Urothelium cell line (cell line): ENCODE data around the gene KRTAP10-1.

Experiments
- DNase-seq: peaks from one replicate; pipeline ENCODE4 v3.0.0; 2011; ENCODE audit warnings: low spot score, mixed read lengths
- FAIRE-seq: peaks from 2 replicates; lab custom pipeline; 2011; peaks lifted over from hg19 to GRCh38; lab: Jason Lieb, UNC

The KRTAP10-1 gene

DNA sequence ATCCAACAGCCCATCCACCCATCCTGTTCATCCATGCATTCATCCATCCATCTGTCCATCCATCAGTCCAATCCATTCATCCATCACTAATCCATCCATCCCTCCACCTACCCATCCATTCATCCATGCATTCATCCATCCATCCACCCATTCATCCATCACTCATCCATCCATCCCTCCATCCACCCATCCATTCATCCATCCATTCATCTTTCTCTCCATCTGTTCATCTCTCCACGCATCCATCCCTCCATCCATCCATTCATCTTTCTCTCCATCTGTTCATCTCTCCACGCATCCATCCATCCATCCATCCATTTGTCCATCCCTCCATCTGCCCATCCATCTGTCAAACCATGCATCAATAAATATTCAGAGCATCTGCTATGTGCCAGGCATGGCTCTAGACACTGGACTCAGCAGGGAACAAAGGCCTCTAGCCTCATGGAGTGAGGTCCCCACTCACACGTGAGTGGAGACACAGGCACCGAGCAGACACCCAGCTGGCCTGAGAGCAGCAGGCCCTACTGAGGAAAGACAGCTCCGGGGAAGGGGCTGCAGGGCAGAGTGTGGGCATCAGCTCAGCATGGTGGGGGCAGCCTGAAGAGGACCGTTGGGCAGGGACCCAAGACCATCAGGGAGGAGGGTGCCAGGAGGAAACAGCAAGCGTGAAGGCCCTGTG, 9.6 kb downstream of the KRTAP10-1 start:
- DNase-seq (no peak), FAIRE-seq (peak; percentile 66)

DNA sequence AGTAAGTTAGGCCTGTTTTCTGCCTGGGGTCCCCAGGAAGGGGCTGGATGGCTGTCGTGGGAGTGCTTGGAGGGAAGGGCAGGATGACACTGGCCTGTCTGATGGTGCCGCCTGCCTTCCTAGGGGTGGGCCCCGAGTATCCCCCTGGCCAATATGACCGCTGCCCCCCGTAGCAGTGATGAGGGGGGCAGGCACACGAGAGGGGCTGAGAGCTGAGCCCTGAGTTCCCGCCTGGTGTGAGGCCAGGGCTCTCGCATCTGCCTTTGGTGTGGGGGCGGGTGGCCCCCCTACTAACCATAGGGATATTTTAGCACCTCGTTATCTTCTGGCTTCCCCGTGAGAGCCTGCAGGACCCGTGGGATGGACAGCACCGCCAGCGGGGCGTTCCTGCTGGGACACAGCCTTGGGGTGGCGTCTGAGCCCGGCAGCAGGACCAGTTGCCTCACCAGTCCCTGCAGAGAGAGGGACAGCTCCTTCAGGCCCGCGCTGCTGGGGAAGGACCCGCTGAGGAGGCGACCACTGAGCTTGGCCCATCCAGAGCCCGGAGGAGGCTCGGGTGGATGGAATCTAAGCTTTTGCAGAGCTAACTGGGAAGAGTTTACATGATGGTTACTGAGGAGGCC, 10.4 kb downstream of the KRTAP10-1 start:
- FAIRE-seq (no peak), DNase-seq (no peak)

DNA sequence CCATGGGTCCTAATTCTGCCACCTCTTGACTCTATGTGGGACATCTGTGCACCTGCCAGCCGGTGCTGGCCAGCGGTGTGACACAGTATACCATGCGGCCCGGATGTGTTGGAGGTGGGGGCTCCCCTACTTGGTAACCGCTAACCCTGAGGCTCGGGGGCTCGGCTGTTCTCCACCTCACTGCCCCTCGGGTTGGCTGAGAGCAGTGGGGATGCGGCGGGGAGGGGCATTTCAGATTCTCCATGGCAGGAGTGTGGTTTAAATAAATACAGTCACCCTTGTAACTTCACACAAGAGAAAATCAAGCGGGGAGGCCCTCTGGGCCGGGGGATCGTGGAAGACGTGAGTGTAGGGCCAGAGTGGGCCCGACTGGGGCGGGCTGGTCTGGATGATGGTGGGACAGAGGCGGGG, 11.0 kb downstream of the KRTAP10-1 start:
- FAIRE-seq (no peak), DNase-seq (no peak)

DNA sequence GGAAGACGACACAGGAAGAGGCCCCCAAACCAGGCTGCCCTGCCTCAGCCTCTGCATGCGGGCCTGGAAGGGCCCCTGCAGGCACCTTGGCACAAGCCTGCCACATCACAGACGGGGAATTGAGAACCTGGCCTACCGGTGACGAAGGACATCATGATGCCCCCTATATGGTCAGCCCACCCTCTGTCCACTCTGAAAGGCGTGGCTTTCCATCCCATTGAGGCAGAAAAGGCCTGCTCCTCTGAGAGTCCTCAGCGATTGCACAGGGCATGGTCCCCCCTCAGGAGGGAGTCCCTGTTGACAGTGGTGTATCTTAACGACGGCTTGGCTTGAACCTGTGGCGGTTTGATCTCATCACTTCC, 11.4 kb downstream of the KRTAP10-1 start:
- no peak for FAIRE-seq
- no peak for DNase-seq

DNA sequence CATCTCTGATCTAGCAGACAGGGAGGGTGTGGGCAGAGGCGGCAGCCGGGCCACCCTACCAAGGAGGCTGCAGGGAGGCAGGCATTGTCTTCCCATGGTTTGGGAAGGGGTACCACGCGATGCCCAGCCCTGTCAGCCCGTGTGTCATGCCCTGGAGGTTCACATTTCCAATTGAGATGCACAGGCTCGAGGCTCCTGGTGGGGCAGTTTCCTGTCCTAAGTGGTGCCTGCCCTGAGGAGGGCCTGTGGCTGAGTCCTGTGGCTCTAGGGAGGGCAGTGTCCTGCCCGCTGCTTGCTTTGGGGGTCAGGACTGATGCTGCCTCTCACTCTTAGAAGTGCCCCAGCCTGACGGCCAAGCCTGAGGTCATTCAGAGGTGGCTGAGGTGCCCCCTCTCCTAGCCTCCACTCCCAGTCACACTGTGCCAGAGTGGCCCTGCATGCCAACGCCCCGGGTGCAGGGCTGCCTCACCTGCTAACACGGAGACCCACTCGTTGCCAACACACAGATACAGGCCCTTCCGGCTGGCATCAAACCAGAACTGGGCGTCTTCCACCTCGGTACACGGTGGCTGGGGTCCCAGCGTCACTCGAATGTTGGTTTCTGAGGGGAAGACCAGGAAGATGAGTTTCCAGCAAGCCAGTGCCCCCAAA, 11.9 kb downstream of the KRTAP10-1 start:
- FAIRE-seq (no peak), DNase-seq (no peak)

DNA sequence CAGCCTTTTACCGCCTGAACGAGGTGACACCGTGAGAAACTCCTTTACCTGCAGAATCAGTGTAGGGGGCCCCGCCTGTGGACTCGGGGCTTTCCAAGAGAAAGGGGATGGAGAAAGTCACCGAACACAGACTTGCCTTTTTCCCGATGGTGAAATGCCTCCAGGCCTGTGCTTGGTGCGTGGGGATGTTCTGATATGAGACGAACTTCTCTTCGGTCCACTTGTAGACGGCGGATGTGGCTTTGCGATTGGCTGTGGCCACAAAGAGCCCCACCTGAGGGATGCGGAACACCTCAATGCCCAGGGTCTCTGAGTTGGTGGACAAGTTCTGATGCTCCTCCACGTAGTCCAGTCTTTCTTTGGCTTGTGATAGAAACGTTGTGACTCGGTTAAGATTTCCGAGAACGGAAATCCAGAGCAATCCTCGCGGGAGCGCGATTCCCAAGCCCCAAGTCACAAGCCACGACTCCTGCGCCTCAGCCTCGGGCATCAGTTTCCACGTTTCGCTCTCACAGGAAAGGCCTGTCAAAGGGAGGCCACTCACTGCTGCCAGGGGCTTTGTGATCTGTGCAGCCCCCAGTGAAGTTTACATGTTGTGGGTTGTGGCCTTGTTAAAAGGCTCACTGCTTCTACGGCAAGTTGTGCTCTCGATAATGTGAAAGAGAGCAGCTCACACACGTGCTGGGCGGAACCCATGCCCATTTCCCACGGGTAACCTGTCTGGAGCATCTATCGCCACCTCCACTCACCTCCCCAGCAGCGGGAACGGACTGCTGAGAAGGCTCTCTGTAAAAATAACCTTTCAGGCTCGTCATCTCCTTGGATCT, 12.6 kb downstream of the KRTAP10-1 start:
- DNase-seq, result no peak
- no peak for FAIRE-seq

DNA sequence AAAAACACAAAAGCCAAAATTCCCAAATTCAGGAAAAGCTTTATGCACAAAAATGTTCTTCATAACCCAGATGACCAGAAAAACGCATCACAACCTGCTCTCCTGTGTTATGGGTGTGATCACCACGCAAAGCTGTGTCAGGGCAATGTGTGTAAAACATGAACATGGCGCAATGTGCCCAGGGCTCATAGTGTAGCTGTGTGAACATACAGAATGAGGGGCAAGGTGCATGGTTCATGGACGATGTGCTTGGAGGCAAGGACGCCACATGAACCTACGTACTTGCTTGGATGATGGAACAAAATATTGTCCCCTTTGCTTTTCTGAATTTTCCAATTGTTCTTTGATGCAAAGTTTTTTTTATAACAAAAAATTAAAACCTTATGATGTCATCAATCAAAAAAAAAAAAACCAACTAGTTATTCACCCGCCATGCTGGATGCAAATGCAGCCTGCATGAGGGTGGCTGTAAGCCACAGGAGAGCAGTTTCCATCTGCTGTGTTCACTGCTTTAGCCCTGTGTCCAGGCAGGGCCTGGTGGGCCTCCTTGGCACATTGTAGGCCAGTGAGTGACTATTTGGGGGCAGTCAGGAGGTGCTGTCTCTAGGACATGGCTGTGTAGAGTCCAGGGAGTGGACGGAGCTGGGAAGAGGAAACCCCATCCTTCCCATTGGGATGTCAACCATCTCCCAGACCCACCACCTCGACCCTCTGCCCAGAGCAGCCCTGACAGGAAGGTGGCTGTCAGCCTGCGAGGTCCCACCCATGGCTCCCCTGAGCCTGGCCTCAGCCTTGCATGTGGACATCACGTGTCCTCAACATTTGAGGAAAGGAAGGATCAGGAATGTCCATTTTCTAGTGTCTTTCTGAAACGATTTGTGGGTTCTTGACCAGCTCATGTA, 13.6 kb downstream of the KRTAP10-1 start:
- DNase-seq (no peak), FAIRE-seq (no peak)

DNA sequence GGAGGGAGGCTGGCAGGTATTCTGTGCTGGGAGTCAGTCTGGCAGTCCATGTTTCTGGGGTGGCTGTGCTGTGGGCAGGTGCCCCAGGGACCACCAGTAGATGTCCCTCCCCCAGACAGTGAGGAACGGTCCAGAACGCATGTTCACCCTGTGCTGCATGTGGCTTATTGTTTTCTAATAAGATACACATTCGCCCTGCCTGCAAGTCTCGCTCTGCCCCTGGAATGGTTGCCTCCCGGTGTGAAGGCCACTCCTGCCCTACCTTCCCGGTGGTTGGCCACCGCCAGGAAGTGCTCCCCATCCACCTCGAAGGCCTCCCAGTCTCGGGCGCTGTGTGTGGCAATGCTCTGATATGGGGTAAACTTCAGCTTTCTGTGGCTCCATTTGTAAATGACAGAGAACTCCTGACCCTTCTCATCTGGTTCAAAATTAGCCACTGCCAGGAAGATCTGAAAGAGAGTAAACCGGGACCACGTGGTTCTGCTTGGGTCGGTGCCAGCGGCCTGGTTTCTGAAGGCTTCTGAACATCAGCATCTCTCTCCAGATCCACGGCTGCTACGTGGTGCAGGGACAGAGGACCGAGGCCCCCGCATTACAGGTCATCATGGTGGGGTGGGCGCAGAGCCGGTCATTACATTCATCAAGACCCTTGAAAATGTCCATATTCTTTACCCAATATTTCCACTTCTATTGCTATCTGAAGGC, 14.5 kb downstream of the KRTAP10-1 start:
- FAIRE-seq, result no peak
- DNase-seq, result no peak

DNA sequence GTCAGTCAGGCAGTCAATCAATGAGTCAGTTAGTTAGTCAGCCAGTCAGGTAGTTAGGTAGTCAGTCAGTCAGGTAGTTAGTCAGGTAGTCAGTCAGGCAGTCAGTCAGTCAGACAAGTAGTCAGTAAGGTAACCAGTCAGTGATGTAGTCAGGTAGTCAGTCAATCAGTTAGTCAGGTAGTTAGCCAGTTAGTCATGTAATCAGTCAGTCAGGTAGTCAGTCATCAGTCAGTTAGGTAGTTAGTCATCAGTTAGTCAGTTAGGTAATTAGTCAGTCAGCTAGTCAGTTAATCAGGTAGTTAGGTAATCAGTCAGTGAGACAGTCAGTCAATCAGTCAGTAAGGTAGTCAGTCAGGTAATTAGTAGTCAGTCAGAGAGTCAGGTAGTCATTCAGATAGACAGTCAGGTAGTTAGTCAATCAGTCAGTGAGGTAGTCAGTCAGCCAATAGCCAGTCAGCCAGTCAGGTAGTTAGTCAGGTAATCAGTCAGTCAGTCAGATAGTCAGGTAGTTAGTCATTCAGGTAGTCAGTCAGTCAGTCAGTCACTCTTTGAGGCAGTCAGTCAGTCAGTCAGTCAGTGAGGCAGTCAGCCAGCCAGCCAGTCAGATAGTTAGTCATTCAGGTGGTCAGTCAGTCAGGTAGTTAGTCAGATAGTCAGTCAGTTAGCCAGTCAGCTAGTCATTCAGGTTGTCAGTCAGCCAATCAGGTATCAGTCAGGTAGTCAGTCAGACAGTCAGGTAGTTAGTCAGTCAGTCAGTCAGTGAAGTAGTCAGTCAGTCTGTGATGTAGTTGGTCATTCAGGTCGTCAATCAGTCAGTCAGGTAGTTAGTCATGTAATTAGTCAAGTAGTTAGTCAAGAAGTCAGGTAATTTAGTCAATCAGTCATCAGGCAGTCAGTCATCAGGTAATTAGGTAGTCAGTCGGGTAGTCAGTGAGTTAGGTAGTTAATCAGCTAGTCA, 15.3 kb downstream of the KRTAP10-1 start:
- DNase-seq (no peak), FAIRE-seq (peak; percentile 23)

DNA sequence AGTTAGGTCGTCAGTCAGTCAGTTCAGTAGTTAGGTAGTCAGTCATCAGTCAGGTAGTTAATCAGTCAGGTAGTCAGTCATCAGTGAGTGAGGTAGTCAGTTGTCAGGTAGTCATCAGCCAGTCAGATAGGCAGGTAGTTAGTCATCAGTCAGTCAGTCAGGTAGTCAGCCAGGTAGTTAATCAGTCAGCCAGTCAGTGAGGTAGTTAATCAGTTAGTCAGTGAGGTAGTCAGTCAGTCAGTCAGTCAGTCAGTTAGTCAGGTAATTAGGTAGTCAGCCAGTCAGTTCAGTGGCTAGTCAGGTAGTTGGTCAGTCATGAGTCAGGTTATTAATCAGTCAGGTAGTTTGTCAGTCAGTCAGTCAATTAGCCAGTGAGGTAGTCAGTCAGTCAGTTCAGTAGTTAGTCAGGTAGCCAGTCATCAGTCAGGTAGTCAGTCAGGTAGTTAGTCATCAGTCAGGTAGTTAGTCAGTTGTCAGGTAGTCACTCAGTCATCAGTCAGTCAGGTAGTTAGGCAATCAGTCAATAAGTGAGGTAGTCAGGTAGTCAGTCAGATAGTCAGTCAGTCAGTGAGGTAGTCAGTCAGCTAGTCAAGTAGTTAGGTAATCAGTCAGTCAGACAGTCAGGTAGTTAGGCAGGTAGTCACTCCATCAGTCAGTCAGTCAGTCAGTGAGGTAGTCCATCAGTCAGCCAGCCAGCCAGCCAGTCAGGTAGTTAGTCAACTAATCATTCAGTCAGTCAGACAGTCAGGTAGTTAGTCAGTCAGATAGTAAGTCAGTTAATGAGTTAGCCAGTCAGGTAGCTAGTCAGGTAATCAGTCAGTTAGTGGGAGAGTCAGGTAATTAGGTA, 16.2 kb downstream of the KRTAP10-1 start:
- FAIRE-seq (peak; percentile 86), DNase-seq (no peak)

DNA sequence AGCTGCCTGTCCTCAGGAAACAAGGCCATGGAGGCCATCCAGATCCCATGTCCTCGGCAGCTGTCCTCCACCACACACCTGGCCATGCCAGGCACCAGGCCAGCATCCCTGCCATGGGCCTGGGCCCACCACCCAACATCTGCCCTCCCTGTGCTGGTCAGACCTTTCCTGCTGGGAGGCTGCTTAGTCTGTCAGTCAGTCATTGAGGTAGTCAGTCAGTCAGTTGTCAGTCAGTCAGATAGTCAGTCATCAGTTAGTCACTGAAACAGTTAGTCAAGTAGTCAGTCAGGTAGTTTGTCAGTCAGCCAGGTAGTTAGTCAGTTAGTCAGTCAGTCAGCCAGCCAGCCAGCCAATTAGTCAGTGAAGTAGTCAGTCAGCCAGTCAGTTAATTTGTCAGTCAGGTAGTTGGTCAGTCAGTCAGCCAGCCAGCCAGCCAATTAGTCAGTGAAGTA, 17.2 kb downstream of the KRTAP10-1 start:
- DNase-seq (no peak), FAIRE-seq (no peak)

DNA sequence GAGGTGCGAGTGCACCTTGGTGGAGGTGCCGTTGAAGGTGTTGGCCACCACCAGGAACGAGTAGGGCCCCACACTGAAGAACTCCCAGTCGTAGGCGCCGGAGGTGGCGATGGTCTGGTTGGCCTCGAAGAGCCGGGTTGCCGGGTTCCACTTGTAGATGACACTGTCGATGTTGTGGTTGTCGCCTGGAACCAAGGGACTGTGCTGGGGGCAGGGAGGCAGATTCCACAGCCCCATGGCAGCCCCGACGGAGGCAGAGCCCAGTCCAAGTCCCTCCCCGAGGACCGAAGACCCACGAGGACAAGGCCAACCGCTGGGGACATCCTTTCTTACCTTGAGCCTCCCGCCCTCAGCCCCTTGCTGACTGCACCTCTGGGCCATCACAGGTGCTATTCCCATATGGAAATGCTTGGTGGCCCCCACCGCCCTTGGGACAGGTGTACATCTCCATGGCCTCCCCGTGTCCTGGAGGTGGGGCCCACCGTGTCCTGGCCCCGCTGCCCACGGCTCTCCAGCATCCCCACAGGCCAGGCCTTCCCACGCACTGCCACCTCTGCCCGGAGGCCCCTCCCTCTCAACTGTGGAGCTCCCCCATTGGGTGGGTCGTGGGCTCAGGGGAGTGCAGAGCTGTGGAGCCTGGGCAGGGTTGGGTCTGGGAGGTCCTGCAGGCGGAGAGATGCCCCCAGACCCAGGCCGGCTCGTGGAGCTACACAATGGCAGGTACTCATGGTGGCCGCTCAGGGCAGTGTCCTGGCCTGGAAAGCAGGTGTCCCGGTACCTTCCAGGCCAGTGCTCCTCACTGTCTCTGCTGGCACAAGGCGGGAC, 17.9 kb downstream of the KRTAP10-1 start:
- DNase-seq (no peak), FAIRE-seq (no peak)

DNA sequence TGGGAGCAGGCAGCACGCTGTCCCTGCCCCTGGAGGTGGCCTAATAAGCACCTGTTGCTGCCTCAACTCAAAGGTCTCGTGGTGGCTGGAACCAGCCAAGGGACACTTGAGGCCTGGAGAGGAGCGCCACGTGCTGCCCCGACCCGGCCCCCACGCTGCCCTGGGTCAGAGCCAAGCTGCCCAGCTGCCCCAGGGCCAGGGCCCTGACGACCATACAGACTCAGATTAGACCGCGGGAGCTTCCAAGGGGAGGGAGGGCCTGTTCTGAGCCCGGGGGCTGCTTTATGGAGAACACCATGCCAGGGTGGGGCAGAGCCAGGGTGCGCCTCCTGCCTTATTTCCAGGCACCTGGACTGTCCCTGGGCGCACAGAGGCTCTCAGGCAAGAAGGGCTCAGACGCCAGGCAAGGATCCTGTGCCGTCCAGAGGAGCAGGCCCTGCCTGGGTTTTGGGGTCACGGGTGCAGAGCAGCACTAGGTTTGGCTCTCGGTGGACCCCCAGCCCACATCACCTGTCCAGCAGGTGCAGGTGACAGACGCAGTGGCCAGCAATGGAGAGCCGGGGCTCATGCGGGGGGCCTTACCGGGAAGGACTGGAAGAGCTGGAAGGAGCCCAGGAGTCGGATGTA, 18.6 kb downstream of the KRTAP10-1 start:
- DNase-seq (no peak), FAIRE-seq (no peak)

DNA sequence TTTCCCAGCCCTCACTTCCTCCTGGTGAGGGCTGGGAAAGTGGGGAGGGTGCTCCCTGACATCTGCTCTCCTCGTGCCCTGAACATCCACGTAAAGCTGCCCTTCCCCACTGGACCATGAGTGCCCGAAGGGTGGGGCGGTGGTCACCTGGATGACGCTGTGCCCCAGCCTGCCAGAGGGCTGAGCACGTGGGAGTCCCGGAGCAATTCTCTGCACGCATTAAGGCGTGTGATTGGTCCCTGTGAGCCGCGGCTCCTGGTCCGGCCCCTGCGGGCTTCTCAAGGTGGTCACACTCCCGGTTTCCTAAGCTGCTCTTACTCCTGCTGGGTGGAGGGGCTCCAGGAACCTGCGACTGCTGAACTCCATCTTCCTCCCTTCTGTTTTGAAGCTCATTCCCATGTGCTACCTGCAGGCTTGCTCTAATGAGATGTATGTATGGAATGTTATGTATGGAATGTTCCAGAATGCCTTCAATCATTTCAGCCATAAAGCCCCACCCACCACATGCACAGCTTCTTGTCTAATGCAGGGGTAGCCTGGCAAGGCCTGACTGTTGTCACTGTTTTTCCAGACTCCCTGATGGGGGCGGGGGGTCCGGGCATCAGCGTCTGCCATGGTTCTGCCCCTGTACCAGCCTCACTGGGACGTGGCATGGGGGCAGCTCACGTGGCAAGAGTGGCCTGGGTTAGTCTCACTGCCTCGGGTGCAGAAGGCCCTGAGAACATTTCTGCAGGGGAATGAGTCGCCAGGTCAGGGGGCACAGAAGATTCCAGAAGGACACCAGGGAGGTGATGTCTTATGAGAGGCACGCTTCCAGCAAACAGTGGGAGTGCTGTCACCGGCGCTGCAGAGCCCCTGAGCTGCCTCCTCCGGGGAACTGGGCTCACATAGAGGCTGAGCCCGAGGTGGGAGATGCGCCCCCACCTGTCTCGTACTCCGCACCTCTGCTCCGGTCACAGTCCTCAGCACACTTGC, 19.4 kb downstream of the KRTAP10-1 start:
- FAIRE-seq (no peak), DNase-seq (no peak)
